CD4-positive, alpha-beta T cell (primary cell): Measurements from ENCODE around the gene FAM120B. TPM values are rescaled to one million over a fixed set of nuclear protein-coding genes. Genes with fewer than 3 reads are reported as not detected.

ENCODE experiments used
- ATAC-seq: fragments of 200-7000 bp; cut with Tn5 transposase; one replicate; pipeline ENCODE4 v1.10.0; 2022; ENCODE audit warnings: mild to moderate bottlenecking; ENCODE audit not compliant: poor library complexity
- CTCF ChIA-PET: fragments of 350-600 bp; sonication (Branson Sonifier 250); formaldehyde crosslinking; loops from one replicate; lab custom pipeline; 2021; ENCODE audit warnings: antibody characterized with exemption, inconsistent platforms; lab: Charles Lee
- POLR2A ChIA-PET: fragments of 350-600 bp; sonication (Branson Sonifier 250); formaldehyde crosslinking; loops from one replicate; lab custom pipeline; 2021; ENCODE audit warnings: antibody characterized with exemption, inconsistent platforms; lab: Charles Lee
- DNase-seq, 14 experiments: peaks; one replicate each; pipeline ENCODE4 v3.0.0-alpha.2; 2013 to 2020; ENCODE audit warnings: mixed read lengths in 2 of 14
- H3K27ac ChIP-seq, 2 donors: one replicate each; pipeline versions ENCODE4 v1.5.1 to v1.7.0; 2013; ENCODE audit warnings: low read length in 2 of 2, low read depth in 1 of 2, mild to moderate bottlenecking in 1 of 2
- H3K27me3 ChIP-seq, 2 experiments: 1 replicate in 1 of 2; 2 replicates in 1 of 2; pipeline versions ENCODE4 v1.6.1 to v1.7.0; 2013; ENCODE audit warnings: low read length in 2 of 2, control low read depth in 1 of 2, mild to moderate bottlenecking in 1 of 2, moderate library complexity in 1 of 2; ENCODE audit not compliant: insufficient read depth in 2 of 2, control insufficient read depth in 1 of 2
- H3K36me3 ChIP-seq: one replicate; pipeline ENCODE4 v1.6.1; 2013; ENCODE audit warnings: low read length, control low read depth; ENCODE audit not compliant: insufficient read depth
- H3K4me1 ChIP-seq: one replicate; pipeline ENCODE4 v1.6.1; 2013; ENCODE audit warnings: low read length, control low read depth; ENCODE audit not compliant: insufficient read depth
- H3K4me3 ChIP-seq: one replicate; pipeline ENCODE4 v1.5.1; 2013; ENCODE audit warnings: mild to moderate bottlenecking, low read length, moderate library complexity
- H3K9me3 ChIP-seq, 2 experiments: 1 replicate in 1 of 2; 2 replicates in 1 of 2; pipeline versions ENCODE4 v1.6.1 to v1.7.0; 2013; ENCODE audit warnings: low read length in 2 of 2, mild to moderate bottlenecking in 2 of 2, control low read depth in 1 of 2, moderate library complexity in 1 of 2; ENCODE audit not compliant: control insufficient read depth in 1 of 2, insufficient read depth in 1 of 2
- H3K27ac Mint-ChIP-seq: one replicate; pipeline ENCODE4 v1.8.0; 2020; ENCODE audit warnings: mixed read lengths
- H3K27me3 Mint-ChIP-seq: one replicate; pipeline ENCODE4 v1.8.0; 2021; ENCODE audit warnings: mixed read lengths
- H3K36me3 Mint-ChIP-seq: one replicate; pipeline ENCODE4 v1.8.0; 2021; ENCODE audit warnings: low read depth, mixed read lengths
- H3K4me1 Mint-ChIP-seq: one replicate; pipeline ENCODE4 v1.8.0; 2021; ENCODE audit warnings: low read depth, mixed read lengths
- H3K4me3 Mint-ChIP-seq: one replicate; pipeline ENCODE4 v1.8.0; 2020; ENCODE audit warnings: mild to moderate bottlenecking, mixed read lengths
- H3K9me3 Mint-ChIP-seq: one replicate; pipeline ENCODE4 v1.8.0; 2020; ENCODE audit warnings: mixed read lengths
- CTCF ChIP-seq: fragments of 200-600 bp; IDR thresholded peaks from one replicate; pipeline ENCODE4 v1.8.0; 2022; ENCODE audit warnings: antibody characterized with exemption, mild to moderate bottlenecking
- intact Hi-C, 2 experiments: fragments of 100-400 bp; cut with DNase I in 1 of 2; cut with micrococcal nuclease in 1 of 2; formaldehyde crosslinking; loops; one replicate each; pipeline versions ENCODE4 v1.15.1 to v1.9.0; 2023 to 2025; cut with DNase I, micrococcal nuclease
- total RNA-seq, 174 experiments: library from RNA in 2 of 174; stranded (reverse) in 2 of 174; gene quantifications; one replicate each; pipeline ENCODE4 v1.2.3 and lab custom pipeline; 2021 to 2026

Gene FAM120B
- total RNA-seq, 2 experiments from 2014 or later: 24.1 to 26.7 TPM

- no peaks in the 10 kb centered on the region for H3K27me3 Mint-ChIP-seq
- no peak for ATAC-seq
- no peaks in the 10 kb centered on the region for H3K4me1 ChIP-seq
- no peak overlapping the region for H3K27ac ChIP-seq
- no peaks in the 10 kb centered on the region for H3K36me3 ChIP-seq
- no peaks in the 10 kb centered on the region for H3K4me1 Mint-ChIP-seq
- no peak for TF ChIP-seq CTCF
- peaks cover 0 to 13% of the 10 kb centered on the region in 2 experiments for H3K9me3 ChIP-seq
- POLR2A ChIA-PET: no interaction called here
- no peaks in the 10 kb centered on the region for H3K36me3 Mint-ChIP-seq
- peaks cover 0 to 5% of the 10 kb centered on the region in 2 experiments for H3K27me3 ChIP-seq
- H3K9me3 Mint-ChIP-seq: no peaks in the 10 kb centered on the region
- DNase-seq: no peak
- H3K27ac Mint-ChIP-seq: no peak overlapping the region
- H3K4me3 Mint-ChIP-seq: no peak overlapping the region
- H3K4me3 ChIP-seq: no peak overlapping the region
- CTCF ChIA-PET: no interaction called here
- intact Hi-C loops: no loop called here
Observed at GRCh38 chr6:170452767-170453545, 146.4 kb downstream of the FAM120B start.

- Histone ChIP-seq H3K36me3 (no peaks in the 10 kb centered on the region), H3K4me3 (no peak overlapping the region), H3K9me3 (peaks cover 0 to 13% of the 10 kb centered on the region in 2 experiments), H3K4me1 (no peaks in the 10 kb centered on the region), H3K27ac (no peak overlapping the region), H3K27me3 (peaks cover 2 to 5% of the 10 kb centered on the region in 2 experiments)
- no peak for TF ChIP-seq CTCF
- Mint-ChIP-seq H3K27me3 (no peaks in the 10 kb centered on the region), H3K4me1 (no peaks in the 10 kb centered on the region), H3K4me3 (no peak overlapping the region), H3K9me3 (no peaks in the 10 kb centered on the region), H3K27ac (no peak overlapping the region), H3K36me3 (no peaks in the 10 kb centered on the region)
- DNase-seq (no peak), ATAC-seq (no peak)
- intact Hi-C loops: no loop called here
- ChIA-PET CTCF (no interaction called here), POLR2A (no interaction called here)
Observed at GRCh38 chr6:170453586-170454511, 147.3 kb downstream of the FAM120B start.

- H3K27me3 ChIP-seq: peaks cover 4 to 5% of the 10 kb centered on the region in 2 experiments
- Mint-ChIP-seq H3K9me3 (no peaks in the 10 kb centered on the region), H3K27ac (no peak overlapping the region), H3K4me3 (no peak overlapping the region), H3K36me3 (no peaks in the 10 kb centered on the region), H3K4me1 (peaks cover 4% of the 10 kb centered on the region), H3K27me3 (peaks cover 4% of the 10 kb centered on the region)
- no peak overlapping the region for H3K4me3 ChIP-seq
- ChIA-PET CTCF (no interaction called here), POLR2A (no interaction called here)
- no peak overlapping the region for H3K27ac ChIP-seq
- no peak for DNase-seq
- no peak for TF ChIP-seq CTCF
- H3K9me3 ChIP-seq: peaks cover 0 to 13% of the 10 kb centered on the region in 2 experiments
- H3K36me3 ChIP-seq: no peaks in the 10 kb centered on the region
- no peak for ATAC-seq
- intact Hi-C loops: no loop called here
- H3K4me1 ChIP-seq: peaks cover 5% of the 10 kb centered on the region
Observed at GRCh38 chr6:170454512-170455285, 148.1 kb downstream of the FAM120B start.
